GM11168 (cell line): ENCODE measurements around the gene BICDL1.

Source experiments
- in situ Hi-C: fragments of 300-500 bp; cut with MboI; formaldehyde crosslinking; loops from one replicate; pipeline ENCODE4 v1.12.0; 2022; ENCODE audit warnings: low sequenced_read_pairs; ENCODE audit not compliant: unreplicated experiment

BICDL1 gene

GRCh38 chr12:120049426-120049825 is 60.4 kb downstream of the BICDL1 start:
- in situ Hi-C loops = no loop called here

- in situ Hi-C loops = no loop called here
Observed at GRCh38 chr12:120051535-120051934, 62.5 kb downstream of the BICDL1 start.

- in situ Hi-C loops = no loop called here
Observed at GRCh38 chr12:120054293-120054692, 65.3 kb downstream of the BICDL1 start.

GRCh38 chr12:120055231-120056000 is 66.4 kb downstream of the BICDL1 start:
- in situ Hi-C loops = no loop called here

GRCh38 chr12:120056739-120057138 is 67.7 kb downstream of the BICDL1 start:
- in situ Hi-C loops = no loop called here

- in situ Hi-C loops = no loop called here
Observed at GRCh38 chr12:120060196-120060595, 71.2 kb downstream of the BICDL1 start.

GRCh38 chr12:120060717-120061116 is 71.7 kb downstream of the BICDL1 start:
- in situ Hi-C loops = no loop called here

GRCh38 chr12:120061575-120062214 is 72.7 kb downstream of the BICDL1 start:
- in situ Hi-C loops = no loop called here

- in situ Hi-C loops = no loop called here
Observed at GRCh38 chr12:120062976-120063579, 74.0 kb downstream of the BICDL1 start.

GRCh38 chr12:120064054-120064940 is 75.3 kb downstream of the BICDL1 start:
- in situ Hi-C loops = no loop called here

- in situ Hi-C loops = no loop called here
Observed at GRCh38 chr12:120065472-120065871, 76.4 kb downstream of the BICDL1 start.

GRCh38 chr12:120066341-120066740 is 77.3 kb downstream of the BICDL1 start:
- in situ Hi-C loops = no loop called here

GRCh38 chr12:120067084-120067869 is 78.2 kb downstream of the BICDL1 start:
- in situ Hi-C loops = no loop called here

GRCh38 chr12:120067901-120068300 is 78.9 kb downstream of the BICDL1 start:
- in situ Hi-C loops = no loop called here

GRCh38 chr12:120069278-120069677 is 80.2 kb downstream of the BICDL1 start:
- in situ Hi-C loops = no loop called here

- in situ Hi-C loops = no loop called here
Observed at GRCh38 chr12:120071493-120072020, 82.5 kb downstream of the BICDL1 start.

GRCh38 chr12:120072472-120073249 is 83.6 kb downstream of the BICDL1 start:
- in situ Hi-C loops = no loop called here

GRCh38 chr12:120075034-120075616 is 86.1 kb downstream of the BICDL1 start:
- in situ Hi-C loops = no loop called here
